Progenitor cell of endocrine pancreas (in vitro differentiated cells): ENCODE results near the gene GALK2. TPM values are rescaled to one million over a fixed set of nuclear protein-coding genes. Genes with fewer than 3 reads are reported as not detected.
"Not testable (repeated sequence)": the region's sequence is repeated elsewhere in the genome, so short reads cannot be mapped to it uniquely, and the experiment has no call there.

Experiments
- DNase-seq: peaks from one replicate; pipeline ENCODE4 v3.0.0; 2021; ENCODE audit warnings: low spot score; ENCODE audit not compliant: unreplicated experiment
- H3K27ac Mint-ChIP-seq: 2 replicates; pipeline ENCODE4 v1.8.0; 2021; ENCODE audit warnings: mild to moderate bottlenecking, moderate library complexity, mixed read lengths
- H3K27me3 Mint-ChIP-seq: 2 replicates; pipeline ENCODE4 v1.8.0; 2021; ENCODE audit warnings: mixed read lengths
- H3K36me3 Mint-ChIP-seq: 2 replicates; pipeline ENCODE4 v1.8.0; 2022; ENCODE audit warnings: mixed read lengths; ENCODE audit not compliant: insufficient read depth
- H3K4me1 Mint-ChIP-seq: 2 replicates; pipeline ENCODE4 v1.8.0; 2021; ENCODE audit warnings: low read depth, mixed read lengths
- H3K4me3 Mint-ChIP-seq: 2 replicates; pipeline ENCODE4 v1.8.0; 2021; ENCODE audit warnings: low read depth, mild to moderate bottlenecking, moderate library complexity, mixed read lengths
- H3K9me3 Mint-ChIP-seq: 2 replicates; pipeline ENCODE4 v1.8.0; 2021; ENCODE audit warnings: low read depth, mixed read lengths
- CTCF ChIP-seq: fragments of 200-600 bp; sonication (generic); IDR thresholded peaks from one replicate; pipeline ENCODE4 v1.5.0; 2021; ENCODE audit warnings: antibody characterized with exemption, mild to moderate bottlenecking; ENCODE audit not compliant: unreplicated experiment
- total RNA-seq: library from RNA; stranded (reverse); gene quantifications from 2 replicates; pipeline ENCODE4 v1.2.1, GENCODE V29; 2021

Gene GALK2
- total RNA-seq, 1 donor from 2014 or later: 21.1 TPM

- H3K27me3 Mint-ChIP-seq: no peaks in the 10 kb centered on the region
- H3K4me1 Mint-ChIP-seq: peaks cover 7% of the 10 kb centered on the region
- H3K9me3 Mint-ChIP-seq: peaks cover under 1% of the 10 kb centered on the region
- H3K36me3 Mint-ChIP-seq: peaks cover 18% of the 10 kb centered on the region
- no peak overlapping the region for H3K27ac Mint-ChIP-seq
- TF ChIP-seq CTCF: no peak
- H3K4me3 Mint-ChIP-seq: no peak overlapping the region
- no peak for DNase-seq
Observed at GRCh38 chr15:49199666-49200065, 29.6 kb downstream of the GALK2 start.

GRCh38 chr15:49200347-49200746, 30.3 kb downstream of the GALK2 start:
- no peak for TF ChIP-seq CTCF
- Mint-ChIP-seq H3K27ac (no peak overlapping the region), H3K36me3 (peaks cover 25% of the 10 kb centered on the region), H3K4me1 (peaks cover 7% of the 10 kb centered on the region), H3K9me3 (peaks cover 7% of the 10 kb centered on the region), H3K4me3 (no peak overlapping the region), H3K27me3 (no peaks in the 10 kb centered on the region)
- no peak for DNase-seq

- not testable (repeated sequence) for H3K4me3 Mint-ChIP-seq, H3K27me3 Mint-ChIP-seq, H3K27ac Mint-ChIP-seq, DNase-seq, H3K4me1 Mint-ChIP-seq
- Mint-ChIP-seq H3K9me3 (peaks cover 61% of the 10 kb centered on the region), H3K36me3 (peaks cover 63% of the 10 kb centered on the region)
Observed at GRCh38 chr15:49208102-49208501, 38.1 kb downstream of the GALK2 start.

- no peak for DNase-seq
- H3K4me3 Mint-ChIP-seq: no peak overlapping the region
- peaks cover 33% of the 10 kb centered on the region for H3K9me3 Mint-ChIP-seq
- H3K4me1 Mint-ChIP-seq: no peaks in the 10 kb centered on the region
- H3K36me3 Mint-ChIP-seq: peaks cover 32% of the 10 kb centered on the region
- H3K27ac Mint-ChIP-seq: no peak overlapping the region
- H3K27me3 Mint-ChIP-seq: no peaks in the 10 kb centered on the region
- no peak for TF ChIP-seq CTCF
Observed at GRCh38 chr15:49212897-49213296, 42.9 kb downstream of the GALK2 start.

- Mint-ChIP-seq H3K27ac (no peak overlapping the region), H3K4me1 (no peaks in the 10 kb centered on the region), H3K36me3 (peaks cover 28% of the 10 kb centered on the region), H3K27me3 (no peaks in the 10 kb centered on the region), H3K9me3 (peaks cover 7% of the 10 kb centered on the region), H3K4me3 (no peak overlapping the region)
- no peak for TF ChIP-seq CTCF
- DNase-seq: no peak
Observed at GRCh38 chr15:49215768-49216739, 46.0 kb downstream of the GALK2 start.
